ENCODE data around the gene DEUP1.
A peak's percentile ranks its signal among the peaks of the same experiment; 100 is the strongest.

The DEUP1 gene

GRCh38 chr11:93480756-93481155 is 150.2 kb downstream of the DEUP1 start:
- DNase-seq, result no peak

DNA sequence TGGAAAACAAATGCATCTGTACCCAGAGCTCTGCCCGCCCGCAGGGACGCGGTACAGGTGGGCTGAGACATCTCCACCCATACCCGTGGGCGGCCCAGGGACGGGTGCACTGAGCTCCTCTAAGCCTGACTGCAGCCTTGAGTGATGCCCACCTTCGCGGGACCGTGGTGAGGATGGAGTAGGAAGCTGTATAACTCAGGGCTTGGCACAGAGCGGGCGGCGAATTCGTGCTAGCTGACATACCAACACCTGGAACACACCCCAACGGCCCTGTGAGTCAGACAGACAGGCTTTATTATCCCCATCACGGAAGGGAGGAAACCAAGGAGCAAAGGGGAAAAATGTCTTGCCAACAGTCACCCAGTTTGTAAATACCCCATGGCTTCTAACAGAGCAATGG is 150.7 kb downstream of the DEUP1 start:
- no peak for DNase-seq

DNA sequence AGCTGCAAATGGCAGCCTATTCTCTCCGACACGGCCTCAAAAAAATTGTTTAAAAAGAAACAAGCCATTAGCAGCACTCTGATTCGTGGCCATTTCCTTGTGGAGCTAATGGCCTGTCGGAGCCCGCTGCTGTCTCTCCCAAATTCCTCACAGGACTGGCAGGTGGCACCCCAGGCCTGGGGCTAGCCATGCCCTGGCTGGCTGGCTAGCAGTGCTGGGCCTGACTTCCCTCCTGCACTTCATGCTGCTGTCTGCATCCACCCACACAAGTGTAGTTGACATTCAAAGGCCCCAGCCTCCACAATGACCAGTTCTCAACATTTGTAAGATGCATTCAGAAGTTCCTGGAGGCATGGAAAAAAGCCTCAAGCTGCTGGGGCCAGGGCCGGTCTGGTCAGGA is 151.2 kb downstream of the DEUP1 start:
- DNase-seq, result no peak

DNA sequence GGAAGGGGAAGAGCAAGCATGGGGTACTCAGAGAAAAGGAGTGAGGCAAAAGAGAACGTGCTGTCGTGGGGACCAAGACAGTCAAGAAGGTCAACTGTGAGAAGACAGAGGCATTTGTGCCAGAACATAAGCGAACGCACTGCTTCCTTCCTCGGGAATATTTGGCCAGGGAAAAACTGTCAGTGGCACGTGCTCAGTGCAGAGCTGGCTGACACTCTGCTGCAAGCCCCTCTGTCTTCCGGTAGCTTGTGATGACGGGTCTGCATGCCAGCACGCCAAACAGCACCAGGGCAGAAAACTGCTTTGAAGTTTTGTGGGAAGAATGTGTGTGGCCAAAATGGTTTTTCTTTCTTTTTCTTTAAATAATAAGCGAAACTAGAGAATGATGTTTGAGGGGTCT is 152.0 kb downstream of the DEUP1 start:
- no peak for DNase-seq

DNA sequence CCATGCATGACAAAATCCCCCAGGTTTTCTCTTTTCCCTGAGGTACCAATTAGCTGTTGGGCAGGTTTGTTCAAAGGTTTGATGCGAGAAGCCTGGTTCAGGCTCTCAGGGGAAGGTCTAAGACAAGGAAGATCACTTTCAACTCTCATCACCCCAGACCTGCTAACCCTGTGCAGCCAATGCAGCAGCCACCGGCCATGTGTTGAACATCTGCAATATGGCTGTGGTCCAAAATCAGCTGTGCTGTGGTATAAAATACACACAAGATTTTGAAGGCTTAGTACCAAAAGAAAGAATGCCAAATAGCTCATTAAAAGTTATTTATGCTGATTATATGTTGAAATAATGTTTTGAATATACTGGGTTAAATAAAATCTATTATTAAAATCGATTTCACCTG is 154.2 kb downstream of the DEUP1 start:
- no peak for DNase-seq

- no peak for DNase-seq
Measured at GRCh38 chr11:93485983-93486382, 155.4 kb downstream of the DEUP1 start.

DNA sequence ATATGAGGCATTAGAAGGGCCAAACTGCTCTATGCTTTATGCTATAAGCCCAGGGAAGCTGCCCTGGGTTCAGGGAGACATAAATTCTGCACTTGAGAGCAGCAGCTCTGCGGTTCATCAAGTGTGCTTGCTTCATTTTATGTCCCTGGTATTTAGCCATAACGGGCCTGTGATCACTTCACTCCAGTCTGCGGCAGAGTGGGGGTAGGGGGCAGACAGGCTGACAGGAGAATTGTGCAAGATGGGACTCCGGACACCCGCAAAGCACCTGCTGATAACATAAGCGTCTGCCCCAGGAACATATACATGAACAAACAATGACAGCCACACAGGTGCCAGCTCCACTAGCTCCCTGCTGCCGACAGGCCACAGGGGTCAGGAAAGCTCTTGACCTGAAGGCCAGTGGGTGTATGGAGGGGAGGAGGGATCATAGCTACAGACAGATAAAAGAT is 156.5 kb downstream of the DEUP1 start:
- DNase-seq, result peak in 1 of 2 experiments; percentile 39

Data from NCI-H2081 (cell line).